ENCODE data around the gene NLRP4.

DNA sequence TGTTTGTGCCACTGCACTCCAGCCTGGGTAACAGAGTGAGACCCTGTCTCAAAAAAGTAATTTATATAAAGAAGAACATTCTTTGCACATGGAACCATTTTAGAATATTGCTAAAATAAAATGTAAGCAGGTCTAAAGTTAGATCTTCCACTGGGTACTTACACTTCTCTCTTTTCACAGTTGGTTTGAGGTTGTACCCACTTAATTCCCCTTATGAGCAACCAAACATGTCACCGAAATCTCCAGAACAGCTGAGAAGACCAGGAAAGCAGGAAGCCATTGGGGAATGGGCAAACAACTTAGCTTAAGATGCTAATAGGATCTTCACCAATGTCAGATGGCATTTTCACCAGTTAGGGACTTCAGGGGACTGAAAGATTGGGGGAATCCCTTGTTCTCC is 18.8 kb downstream of the NLRP4 start:
- TF ChIP-seq POLR2A (IDR thresholded peaks at IDR 0.05): no peak
- TF ChIP-seq CTCF (IDR thresholded peaks at IDR 0.05): no peak
